Measurements from ENCODE around the gene SVOP.

GRCh38 chr12:109018296-109018695, 2.6 kb downstream of the SVOP start:
- TF ChIP-seq CTCF (IDR thresholded peaks at IDR 0.05; ENCODE audit: control extremely low read depth in 1 of 3, insufficient read depth in 1 of 3, low read depth in 1 of 3, low read length in 3 of 3) (no peak), SIX5 (IDR thresholded peaks at IDR 0.05; ENCODE audit: low read depth, low read length) (no peak), ZNF274 (IDR thresholded peaks at IDR 0.05; ENCODE audit: borderline replicate concordance, extremely low read depth, low read length) (no peak)
